ENCODE results near the gene SMTN.
A peak's percentile ranks its signal among the peaks of the same experiment; 100 is the strongest.

SMTN gene

GRCh38 chr22:31127181-31127772, 46.2 kb downstream of the SMTN start:
- in situ Hi-C loops (cut with MboI; ENCODE audit: low sequenced_read_pairs, unreplicated experiment): no loop called here
- DNase-seq (ENCODE audit: low spot score): no peak
- no peak for TF ChIP-seq CTCF (IDR thresholded peaks at IDR 0.05; ENCODE audit: borderline replicate concordance, control extremely low read depth, extremely low read depth, insufficient read depth, missing control alignments)

- no peak for TF ChIP-seq CTCF (IDR thresholded peaks at IDR 0.05; ENCODE audit: borderline replicate concordance, control extremely low read depth, extremely low read depth, insufficient read depth, missing control alignments)
- DNase-seq (ENCODE audit: low spot score): no peak
- in situ Hi-C loops (cut with MboI; ENCODE audit: low sequenced_read_pairs, unreplicated experiment): no loop called here
These were observed 47.0 kb downstream of the SMTN start for GRCh38 chr22:31128156-31128555.

- in situ Hi-C loops (cut with MboI; ENCODE audit: low sequenced_read_pairs, unreplicated experiment): no loop called here
- TF ChIP-seq CTCF (IDR thresholded peaks at IDR 0.05; ENCODE audit: borderline replicate concordance, control extremely low read depth, extremely low read depth, insufficient read depth, missing control alignments): no peak
- no peak for DNase-seq (ENCODE audit: low spot score)
These were observed 49.8 kb downstream of the SMTN start for GRCh38 chr22:31130873-31131272.

GRCh38 chr22:31133911-31134310, 52.8 kb downstream of the SMTN start:
- peak; percentile 26 for DNase-seq (ENCODE audit: low spot score)
- in situ Hi-C loops (cut with MboI; ENCODE audit: low sequenced_read_pairs, unreplicated experiment): no loop called here
- no peak for TF ChIP-seq CTCF (IDR thresholded peaks at IDR 0.05; ENCODE audit: borderline replicate concordance, control extremely low read depth, extremely low read depth, insufficient read depth, missing control alignments)

GRCh38 chr22:31134688-31135087, 53.6 kb downstream of the SMTN start:
- no peak for TF ChIP-seq CTCF (IDR thresholded peaks at IDR 0.05; ENCODE audit: borderline replicate concordance, control extremely low read depth, extremely low read depth, insufficient read depth, missing control alignments)
- in situ Hi-C loops (cut with MboI; ENCODE audit: low sequenced_read_pairs, unreplicated experiment): no loop called here
- DNase-seq (ENCODE audit: low spot score): no peak

- DNase-seq (ENCODE audit: low spot score): no peak
- in situ Hi-C loops (cut with MboI; ENCODE audit: low sequenced_read_pairs, unreplicated experiment): no loop called here
- TF ChIP-seq CTCF (IDR thresholded peaks at IDR 0.05; ENCODE audit: borderline replicate concordance, control extremely low read depth, extremely low read depth, insufficient read depth, missing control alignments): no peak
These were observed 54.6 kb downstream of the SMTN start for GRCh38 chr22:31135706-31136105.

All from GM13976 (cell line).